HG03558 (cell line): ENCODE data around the gene CLN6.

Experiments
- ATAC-seq: cut with Tn5 transposase; IDR thresholded peaks from one replicate; pipeline ENCODE4 v1.9.1; 2021; ENCODE audit warnings: moderate number of reproducible peaks; ENCODE audit not compliant: unreplicated experiment; ENCODE audit errors: extremely low read depth

Gene CLN6

DNA sequence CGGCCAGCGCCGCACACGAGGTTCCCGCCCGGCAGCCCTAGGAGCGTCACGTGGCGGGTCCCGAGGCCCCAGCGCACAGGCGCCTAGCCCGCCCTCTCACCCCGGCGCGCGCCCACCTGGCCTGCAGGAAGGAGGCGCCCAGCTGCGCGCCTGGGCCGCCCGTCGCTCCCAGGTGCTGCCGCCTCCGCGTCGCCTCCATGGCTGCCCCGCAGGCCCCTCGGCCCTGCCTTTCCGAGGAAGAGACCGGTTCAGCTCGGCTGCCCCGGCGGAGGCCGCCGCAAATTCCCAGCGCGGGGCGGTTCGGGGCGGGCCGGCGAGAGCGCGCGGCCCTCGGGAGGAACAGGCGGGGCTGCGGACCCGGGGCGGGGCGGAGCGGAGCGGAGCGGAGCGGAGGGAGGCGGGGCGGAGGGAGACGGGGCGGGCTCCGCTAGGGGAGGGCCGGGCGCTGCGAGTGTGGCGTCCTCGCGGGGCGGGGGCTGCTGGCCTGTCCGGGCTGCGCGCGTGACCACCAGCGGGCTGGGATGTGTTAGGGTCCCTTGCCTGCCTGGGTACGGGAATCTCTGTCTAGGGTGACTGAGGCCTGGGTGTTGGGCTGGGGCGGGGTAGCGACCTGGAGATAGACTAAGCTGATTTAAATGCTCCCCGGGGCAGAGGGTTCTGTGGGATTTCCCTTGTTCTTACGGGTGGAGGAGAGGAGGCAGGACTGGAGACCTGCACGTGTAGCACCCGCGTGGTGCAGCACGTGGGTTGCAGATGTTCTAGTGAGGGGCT is at the start of gene CLN6:
Gene CLN6, minus strand, starts transcription at position 343 of the 771 bp plus-strand sequence. Its CDS starts 144 bp downstream, at position 199.
- ATAC-seq = peak; percentile 41

DNA sequence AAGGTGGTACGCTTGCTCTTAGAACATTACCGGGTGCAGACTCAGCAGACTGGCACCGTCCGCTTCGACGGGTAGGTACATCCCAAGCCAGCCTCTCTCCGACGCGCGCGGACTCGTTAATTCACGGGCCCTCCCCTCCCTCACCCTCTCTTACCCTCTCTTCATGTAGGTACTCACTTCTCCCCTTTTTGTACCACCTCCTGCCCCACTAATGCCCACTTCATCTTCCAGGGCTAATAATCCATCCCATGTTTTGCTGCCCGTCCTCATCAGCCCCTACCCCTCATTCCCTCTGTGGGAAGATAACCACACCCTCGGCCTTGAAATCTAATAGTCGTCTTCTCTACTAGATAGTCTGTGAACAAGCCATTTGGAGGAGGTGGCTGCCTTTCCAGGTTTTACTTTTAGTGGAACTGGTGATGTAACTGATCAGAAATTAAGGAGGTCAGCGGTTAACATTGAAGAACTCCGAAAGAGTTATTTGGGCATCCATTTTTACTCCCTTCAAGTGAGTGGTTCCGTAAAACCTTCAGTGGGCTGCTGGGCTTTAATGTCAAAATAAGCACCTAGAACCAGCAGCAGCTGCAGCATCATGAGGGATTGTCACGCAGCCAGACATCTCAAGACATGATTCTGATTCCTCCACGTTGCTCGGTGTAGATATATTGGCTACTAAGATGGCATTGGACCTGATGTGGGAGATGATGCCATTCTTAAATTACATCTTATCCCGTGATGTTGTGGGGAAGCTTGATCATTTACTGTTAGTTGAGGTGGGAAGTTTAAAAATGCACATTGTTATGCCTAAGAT is 49.3 kb upstream of the CLN6 start:
- ATAC-seq = no peak

DNA sequence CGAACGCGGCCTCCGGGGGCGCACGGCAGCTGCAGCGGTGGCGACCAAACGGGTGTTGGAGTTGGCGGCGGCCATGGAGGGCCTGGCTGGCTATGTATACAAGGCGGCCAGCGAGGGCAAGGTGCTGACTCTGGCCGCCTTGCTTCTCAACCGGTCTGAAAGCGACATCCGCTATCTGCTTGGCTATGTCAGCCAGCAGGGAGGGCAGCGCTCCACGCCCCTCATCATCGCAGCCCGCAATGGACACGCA is 48.7 kb upstream of the CLN6 start:
- no peak for ATAC-seq

DNA sequence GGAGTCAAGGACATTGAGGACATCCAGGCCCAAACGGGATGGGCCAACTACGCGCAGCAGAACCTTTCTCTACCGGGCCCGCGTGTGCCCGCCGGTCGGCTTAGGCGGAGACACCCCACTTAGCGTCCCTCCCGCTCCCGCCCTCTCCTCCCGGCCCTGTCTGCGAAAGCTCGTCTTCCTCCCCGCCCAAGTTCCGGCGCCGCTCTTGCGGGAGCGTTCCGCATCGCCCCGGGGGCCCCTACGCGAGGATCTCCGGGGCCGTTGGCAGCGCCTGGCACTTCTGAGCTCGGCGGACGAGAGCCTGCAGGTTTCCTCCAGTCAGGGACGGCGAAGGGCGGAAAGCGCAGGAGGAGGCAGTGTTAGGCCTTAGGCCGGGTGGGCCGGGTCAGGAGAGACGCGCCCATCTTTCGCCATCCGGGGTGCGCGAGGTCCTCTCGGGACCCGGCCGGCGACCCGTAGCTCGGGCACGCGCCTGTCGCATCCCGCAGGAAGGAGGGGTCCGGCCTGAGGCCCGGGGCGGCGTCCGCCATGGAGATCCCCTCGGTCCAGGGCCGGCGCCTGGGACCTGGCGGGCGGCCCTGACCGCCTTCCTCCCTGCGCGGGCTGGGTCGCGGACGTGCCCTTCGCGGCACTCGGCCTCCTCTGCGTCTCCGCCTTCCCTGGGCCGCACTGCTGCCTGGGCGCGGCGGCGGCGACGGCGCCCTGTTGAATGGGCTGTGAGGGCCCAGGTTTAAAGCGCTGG is 48.2 kb upstream of the CLN6 start, which contains the start of gene FEM1B:
Gene FEM1B, plus strand, starts transcription at position 143 of the 742 bp plus-strand sequence. CDS start 673 bp downstream, outside the sequence.
- peak; percentile 52 for ATAC-seq

DNA sequence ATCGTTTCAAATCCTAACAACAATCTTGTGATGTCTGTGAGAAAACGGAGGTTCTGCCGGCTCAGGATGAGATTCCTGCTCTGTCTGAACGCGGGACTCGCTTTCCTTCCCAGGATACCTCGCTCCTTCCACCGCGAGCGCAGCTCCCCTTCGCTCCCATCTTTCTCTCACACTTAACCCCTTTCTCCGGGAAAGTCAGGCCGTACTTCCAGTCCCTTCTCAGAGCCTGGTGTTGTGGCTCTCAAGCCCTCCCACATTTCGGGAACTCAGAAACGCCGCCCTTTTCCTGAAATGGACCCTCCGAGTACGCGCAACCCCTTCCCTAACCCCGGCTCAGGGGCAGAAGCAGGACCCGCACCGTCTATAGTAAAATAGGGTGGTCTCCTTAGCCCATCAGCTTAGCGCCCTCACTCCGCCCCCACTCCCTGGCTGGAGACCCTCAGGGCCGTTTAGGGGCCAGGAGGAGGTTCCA is 47.6 kb upstream of the CLN6 start:
- no peak for ATAC-seq

DNA sequence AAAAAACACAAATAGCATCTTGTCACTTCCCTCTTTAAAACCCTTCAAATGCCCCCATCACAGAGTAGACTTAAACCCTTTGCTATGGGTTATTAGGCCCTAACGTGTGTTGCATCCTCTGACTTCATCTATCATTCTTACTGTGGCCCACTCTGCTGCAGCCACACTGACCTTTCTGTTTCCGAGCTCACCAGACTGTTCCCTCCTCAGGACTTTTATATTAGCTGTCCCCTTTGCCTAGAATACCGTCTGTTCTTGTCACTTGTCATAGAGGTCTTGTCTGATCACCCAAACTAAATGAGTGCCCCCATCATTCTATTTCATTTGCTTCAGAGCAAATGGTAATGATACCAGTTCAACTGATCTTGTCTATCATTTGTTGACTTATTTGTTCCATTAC is 47.1 kb upstream of the CLN6 start:
- ATAC-seq = no peak

DNA sequence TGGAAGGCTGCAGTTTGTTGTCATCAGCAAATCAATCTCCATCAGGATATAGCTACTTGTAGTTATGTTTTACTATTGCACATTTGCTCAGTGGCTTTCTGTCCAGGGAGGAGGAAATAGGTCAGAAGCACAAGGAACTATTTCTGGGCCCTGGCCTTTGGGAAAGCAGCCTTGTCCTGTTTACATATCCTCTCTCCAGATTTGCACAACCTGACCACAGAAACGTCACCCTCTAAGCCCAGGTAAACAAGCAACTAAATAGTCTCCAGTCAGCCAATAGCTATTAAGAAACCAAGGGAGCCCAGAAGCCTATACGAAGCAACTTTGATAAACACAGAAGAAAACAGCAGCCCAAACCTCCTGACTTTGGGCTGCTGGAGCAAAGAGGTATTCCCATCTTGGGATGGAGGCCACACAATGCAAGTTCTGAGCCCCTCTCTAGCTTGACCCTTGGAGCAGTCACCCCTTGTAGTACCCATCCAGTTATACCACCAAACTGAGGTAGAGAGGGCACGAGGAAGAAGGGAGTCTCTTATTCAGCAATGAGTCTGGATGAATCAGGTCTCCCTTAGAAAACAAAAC is 45.7 kb upstream of the CLN6 start:
- ATAC-seq = no peak

DNA sequence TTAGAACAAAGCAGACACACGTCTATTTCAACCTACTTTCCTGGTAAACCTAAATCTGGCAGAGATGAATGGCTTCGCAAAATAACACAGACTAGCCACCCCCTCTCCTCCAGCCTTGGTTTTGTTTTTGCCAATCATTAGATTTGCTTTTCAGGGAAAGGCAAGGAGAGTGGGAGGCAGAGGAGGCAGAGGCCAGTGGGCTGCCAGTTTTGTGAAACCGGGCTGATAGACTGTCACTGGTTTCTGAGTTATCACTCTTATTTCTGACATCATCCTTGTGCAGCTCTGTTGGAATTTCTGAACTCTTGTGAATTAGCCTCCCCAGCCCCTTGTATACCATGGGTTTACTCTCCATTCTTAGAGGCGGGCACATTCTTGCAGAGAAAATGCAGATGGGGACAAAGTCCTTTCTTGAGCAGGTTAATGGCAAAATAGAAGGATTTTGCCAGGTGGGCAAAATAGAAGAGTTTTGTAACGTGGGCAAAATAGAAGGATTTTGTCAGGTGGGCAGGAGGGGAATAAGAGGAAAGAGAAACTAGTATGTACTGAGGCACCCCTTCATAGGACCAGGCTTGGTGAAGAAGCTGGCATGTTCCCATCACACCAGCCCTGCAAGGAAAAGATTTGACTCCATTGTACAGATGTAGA is 44.8 kb upstream of the CLN6 start:
- ATAC-seq = no peak

DNA sequence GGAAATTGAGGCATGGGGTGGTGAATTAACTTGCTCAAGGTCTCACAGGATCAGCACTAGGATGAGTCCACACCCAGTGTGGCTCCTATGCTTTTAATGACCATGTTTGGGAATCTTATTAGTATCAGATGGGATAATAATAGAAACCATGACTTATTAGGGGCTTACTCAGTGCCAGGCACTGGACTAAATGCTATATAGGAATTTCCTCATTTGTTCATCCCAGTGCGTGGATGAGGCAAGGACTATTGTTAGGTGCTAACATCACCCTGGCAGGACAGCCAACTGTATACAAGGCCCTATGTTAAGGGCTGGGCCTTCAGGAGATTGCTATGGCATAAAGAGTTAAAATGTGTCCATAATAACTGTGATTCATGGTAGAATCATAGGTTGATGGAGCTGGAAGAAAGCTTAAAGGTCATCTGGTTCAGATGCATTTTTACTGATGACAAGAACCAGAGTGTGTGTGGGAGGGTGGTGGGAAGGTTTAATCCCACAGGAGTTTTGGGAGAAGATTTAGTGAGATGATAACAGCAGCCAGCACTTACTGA is 43.3 kb upstream of the CLN6 start:
- ATAC-seq = no peak

DNA sequence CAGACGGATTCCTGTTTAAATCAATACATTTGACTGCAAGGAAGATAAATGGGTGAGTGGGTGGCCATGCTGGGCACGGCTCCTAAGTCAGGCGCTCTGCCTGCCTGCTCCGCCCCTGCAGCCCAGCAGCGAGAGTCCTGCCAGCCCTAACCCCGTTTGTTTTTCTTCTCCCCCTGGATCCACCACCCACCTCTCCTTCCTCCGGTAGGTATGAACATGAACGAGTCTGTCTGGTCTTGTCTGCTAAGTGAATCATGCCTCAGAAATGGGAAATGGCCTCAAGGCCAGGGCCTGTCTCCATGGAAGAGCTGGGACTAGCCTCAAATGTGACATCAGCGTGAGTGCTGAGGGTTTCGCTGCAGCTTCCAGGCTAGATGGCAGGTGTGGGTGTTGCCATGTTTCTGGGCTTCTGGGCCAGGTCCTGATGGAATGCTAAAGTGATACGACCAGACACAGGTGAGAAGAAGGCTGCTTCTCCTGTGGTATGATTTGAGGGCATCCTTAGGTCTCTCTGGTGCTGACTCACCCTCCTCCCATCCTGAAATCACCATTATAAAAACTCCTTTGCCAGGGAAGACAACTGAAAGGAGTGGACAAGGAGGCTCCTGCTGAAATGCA is 42.4 kb upstream of the CLN6 start:
- ATAC-seq = no peak

DNA sequence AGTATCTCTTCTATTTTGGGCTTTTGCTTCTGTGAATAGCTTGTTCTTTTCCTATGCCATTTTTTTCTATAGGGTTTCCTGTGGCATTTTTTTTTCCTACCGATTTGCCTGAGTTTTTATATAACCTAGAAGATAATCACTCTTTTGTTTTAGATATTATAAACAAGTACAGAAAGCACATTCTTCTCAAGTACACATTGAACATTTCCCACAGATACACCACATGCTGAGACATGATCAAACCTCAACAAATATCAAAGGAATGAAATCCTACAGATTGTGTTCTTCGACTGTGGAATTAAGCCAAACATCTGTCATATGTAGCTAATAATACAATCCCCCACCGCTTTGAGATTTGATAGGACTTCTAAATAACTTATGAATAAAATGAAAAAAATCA is 38.9 kb upstream of the CLN6 start:
- ATAC-seq = no peak

DNA sequence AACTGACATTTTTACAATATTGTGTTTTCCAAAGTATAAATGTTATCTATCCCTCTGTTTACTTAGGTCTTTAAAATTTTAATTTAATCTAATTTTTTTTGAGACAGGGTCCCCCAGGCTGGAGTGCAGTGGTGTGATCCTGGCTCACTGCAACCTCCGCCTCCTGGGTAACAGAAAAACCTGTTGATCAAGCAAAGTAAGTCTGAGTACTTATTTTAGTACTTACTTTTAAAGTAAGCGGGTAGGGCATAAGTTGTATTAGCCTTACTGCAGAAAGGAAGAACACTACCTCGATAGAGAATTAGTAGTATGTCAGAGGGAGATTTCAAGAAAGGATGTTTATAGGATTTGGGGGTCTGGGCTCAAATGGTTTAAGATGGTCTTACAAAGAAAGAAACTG is 36.1 kb upstream of the CLN6 start:
- no peak for ATAC-seq

DNA sequence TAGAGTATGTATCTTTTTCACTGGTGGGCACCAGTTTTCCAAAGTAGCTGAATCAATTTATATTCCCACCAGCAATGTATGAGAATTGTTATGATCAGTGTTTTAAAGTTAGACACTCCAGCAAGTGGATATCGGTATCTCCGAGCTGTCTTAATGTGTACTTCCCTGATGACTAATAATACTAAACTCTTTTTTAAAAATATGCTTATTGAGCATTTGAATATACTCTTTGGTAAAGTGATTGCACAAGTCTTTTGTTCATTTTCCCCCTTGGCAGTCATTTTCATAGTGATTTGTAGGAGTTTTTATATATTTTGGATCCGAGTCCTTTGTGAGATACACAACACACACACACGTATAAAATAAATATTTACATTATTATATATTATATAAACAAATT is 35.6 kb upstream of the CLN6 start:
- ATAC-seq = no peak

DNA sequence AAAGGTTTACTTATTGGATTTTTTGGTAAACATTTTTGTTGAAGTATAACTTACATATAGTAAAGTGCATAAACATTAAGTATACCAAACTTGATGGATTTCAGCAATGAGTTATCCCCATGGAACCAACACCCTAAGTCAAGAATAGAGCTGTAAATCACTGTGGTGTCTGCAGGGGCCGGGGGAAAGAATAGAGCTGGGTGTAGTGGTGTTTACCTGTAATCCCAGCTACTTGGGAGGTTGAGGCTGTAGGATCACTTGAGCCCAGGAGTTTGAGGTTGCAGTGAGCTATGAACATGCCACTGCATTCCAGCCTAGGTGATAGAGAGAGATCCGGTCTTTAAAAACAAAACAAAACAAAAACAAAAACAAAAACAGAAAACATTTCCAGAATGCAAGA is 34.8 kb upstream of the CLN6 start:
- ATAC-seq = no peak

DNA sequence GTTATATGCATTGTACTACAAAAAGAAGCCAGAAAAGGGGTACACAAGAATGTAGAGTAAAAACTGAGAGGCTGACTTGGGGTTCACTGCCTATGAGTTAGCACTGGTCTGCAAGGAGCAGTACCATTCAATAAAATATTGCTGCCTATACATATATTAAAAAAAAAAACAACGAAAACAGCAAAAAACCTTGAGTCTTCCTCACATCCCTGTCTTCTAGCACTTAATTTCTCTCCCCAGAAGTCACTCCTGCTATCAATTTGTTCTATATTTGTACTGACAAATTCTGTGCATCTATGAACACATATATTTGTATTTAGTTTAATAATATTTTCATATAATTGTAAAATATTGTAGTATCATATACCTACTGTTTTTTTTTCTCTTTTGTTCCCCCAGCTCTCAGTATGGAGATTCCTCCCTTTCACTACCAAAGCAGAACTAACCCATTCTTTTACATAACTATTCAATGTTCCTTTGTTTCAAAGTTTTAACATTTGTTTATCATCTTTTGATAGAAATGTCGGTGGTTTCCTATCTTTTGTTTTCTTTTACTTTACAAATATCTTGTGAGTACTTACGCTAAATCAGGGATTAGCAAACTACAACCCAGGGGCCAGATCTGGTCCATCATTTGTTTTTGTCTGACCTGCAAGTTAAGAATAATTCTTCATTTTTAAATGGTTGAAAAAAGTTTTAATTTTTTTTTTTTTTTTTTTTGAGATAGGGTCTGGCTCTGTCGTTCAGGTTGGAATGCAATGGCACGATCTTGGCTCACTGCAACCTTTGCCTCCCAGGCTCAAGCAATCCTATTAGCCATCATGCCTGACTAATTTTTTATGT is 33.2 kb upstream of the CLN6 start:
- ATAC-seq = no peak

DNA sequence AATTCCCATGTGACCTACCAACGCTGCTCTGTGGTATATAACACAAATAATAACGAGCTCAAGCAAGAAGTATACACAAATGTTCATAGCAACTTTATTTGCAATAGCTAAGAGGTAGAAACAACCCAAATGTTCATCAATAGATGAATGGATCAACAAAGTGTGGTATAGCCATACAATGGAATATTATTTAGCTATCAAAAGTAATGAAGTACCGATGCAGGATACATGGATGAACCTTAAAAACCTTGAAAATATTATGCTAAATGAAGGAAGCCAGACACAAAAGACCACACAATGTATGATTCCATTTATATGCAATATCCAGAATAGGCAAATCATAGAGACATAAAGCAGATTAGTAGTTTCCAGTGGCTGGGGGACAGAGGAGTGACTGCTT is 32.5 kb upstream of the CLN6 start:
- ATAC-seq = no peak

DNA sequence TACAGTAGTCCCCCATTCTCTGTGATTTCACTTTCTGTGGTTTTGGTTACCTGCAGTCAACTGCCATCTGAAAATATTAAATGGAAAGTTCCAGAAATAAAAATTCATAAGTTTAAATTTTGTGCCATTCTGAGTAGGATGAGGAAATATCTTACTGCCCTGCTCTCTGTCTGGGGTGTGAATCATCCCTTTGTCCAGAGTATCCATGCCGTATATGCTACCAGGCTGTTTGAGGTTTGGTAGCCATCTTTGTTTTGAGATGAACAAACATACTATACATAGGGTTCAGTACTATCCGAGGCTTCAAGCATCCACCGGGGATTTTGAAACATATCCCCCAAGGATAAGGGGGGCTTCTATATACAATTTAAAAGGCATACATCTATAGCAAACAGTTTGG is 31.7 kb upstream of the CLN6 start:
- ATAC-seq = no peak

DNA sequence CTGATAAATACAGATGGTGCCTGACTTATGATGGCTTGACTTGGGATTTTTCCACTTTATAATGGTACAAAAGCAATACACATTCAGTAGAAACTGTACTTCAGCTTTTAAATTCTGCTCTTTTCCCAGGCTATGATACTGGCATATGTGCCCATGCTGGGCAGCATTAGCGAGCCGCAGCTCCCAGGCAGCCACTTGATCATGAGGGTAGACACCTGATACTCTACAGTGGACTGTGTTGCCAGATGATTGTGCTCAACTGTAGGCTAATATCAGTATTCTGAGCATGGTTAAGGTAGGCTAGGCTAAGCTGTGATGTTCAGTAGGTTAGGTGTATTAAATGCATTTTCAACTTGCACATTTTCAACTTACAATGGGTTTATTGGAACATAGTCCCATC is 30.4 kb upstream of the CLN6 start:
- ATAC-seq = no peak

DNA sequence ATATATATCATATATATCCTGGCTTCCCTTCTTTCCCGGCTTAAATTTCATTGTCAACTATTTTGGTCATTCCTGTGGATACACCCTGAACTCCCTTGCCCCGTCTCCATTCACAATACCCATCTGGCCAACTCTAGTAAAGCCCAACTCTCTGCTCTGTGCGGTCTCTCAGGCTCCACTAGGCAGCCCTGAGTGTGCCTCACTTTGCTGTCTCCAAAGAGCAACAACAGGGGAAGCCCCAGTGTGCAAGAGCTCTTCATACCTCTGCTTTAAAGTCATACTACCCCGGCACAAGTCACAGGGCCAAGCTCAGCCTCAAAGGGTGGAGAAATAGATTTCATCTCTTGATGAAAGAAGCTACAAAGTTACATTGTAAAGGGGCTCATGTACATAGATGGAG is 29.2 kb upstream of the CLN6 start:
- ATAC-seq = no peak
